GM23338 (cell line): ENCODE results near the gene MCM3AP.

ENCODE experiments used
- CREB1 ChIP-seq: fragments of 250-450 bp; sonication (Bioruptor Pico); IDR thresholded peaks from 2 replicates; pipeline ENCODE4 v1.5.0; 2020; ENCODE audit warnings: low read depth, mild to moderate bottlenecking, moderate library complexity
- CTCF ChIP-seq, 2 experiments: fragments of 200-600 bp in 1 of 2; sonication (generic) in 1 of 2; conservative IDR thresholded peaks; 2 replicates each; pipeline versions ENCODE4 v1.5.1 to v1.6.1; 2016 to 2017; ENCODE audit warnings: antibody characterized with exemption in 2 of 2, low read depth in 2 of 2, mild to moderate bottlenecking in 2 of 2, moderate library complexity in 1 of 2
- NANOG ChIP-seq: IDR thresholded peaks from 2 replicates; pipeline ENCODE4 v1.6.1; 2016; ENCODE audit warnings: antibody characterized with exemption, borderline replicate concordance
- POLR2AphosphoS5 ChIP-seq: IDR thresholded peaks from 2 replicates; pipeline ENCODE4 v1.6.1; 2016; ENCODE audit warnings: antibody characterized with exemption, low read depth
- TF ChIP-seq, protein P1 (sequence below): IDR thresholded peaks from 2 replicates; pipeline ENCODE4 v1.6.1; 2016; ENCODE audit warnings: antibody characterized with exemption

- no peak for TF ChIP-seq CTCF (conservative IDR thresholded peaks at IDR 0.05; ENCODE audit: low read depth in 2 of 2)
- no peak for TF ChIP-seq CREB1 (CRISPR knock-in tag)
- no peak for TF ChIP-seq POLR2AphosphoS5
- no peak for TF ChIP-seq NANOG
- TF ChIP-seq, protein P1, sequence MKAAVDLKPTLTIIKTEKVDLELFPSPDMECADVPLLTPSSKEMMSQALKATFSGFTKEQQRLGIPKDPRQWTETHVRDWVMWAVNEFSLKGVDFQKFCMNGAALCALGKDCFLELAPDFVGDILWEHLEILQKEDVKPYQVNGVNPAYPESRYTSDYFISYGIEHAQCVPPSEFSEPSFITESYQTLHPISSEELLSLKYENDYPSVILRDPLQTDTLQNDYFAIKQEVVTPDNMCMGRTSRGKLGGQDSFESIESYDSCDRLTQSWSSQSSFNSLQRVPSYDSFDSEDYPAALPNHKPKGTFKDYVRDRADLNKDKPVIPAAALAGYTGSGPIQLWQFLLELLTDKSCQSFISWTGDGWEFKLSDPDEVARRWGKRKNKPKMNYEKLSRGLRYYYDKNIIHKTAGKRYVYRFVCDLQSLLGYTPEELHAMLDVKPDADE = no peak
These were observed 55.5 kb downstream of the MCM3AP start for GRCh38 chr21:46229923-46230260.
